RPMI8226 (cell line): ENCODE data around the gene TAP1.

ENCODE experiments used
- DNase-seq: peaks from one replicate; pipeline ENCODE4 v3.0.0-alpha.2; 2015

The TAP1 gene

GRCh38 chr6:32862725-32863124 lies 9.2 kb upstream of the TAP1 start:
- DNase-seq = no peak

- DNase-seq = no peak
These were observed 7.2 kb upstream of the TAP1 start for GRCh38 chr6:32860674-32861073.

- no peak for DNase-seq
These were observed 4.7 kb upstream of the TAP1 start for GRCh38 chr6:32858194-32858593.

GRCh38 chr6:32857156-32857891 lies 3.8 kb upstream of the TAP1 start:
- no peak for DNase-seq

- DNase-seq = no peak
These were observed 2.1 kb upstream of the TAP1 start for GRCh38 chr6:32855467-32856174.

GRCh38 chr6:32854376-32855178 lies 1.1 kb upstream of the TAP1 start:
- DNase-seq = peak; percentile 72

- DNase-seq = peak; percentile 55
These were observed 512 bp downstream of the TAP1 start for GRCh38 chr6:32852844-32853540.

- DNase-seq = no peak
These were observed 1.3 kb downstream of the TAP1 start for GRCh38 chr6:32852018-32852843.

- DNase-seq = no peak
These were observed 2.5 kb downstream of the TAP1 start for GRCh38 chr6:32851025-32851424.

- DNase-seq = no peak
These were observed 4.4 kb downstream of the TAP1 start for GRCh38 chr6:32849126-32849525.

GRCh38 chr6:32847795-32848194 lies 5.7 kb downstream of the TAP1 start:
- no peak for DNase-seq

- DNase-seq = no peak
These were observed 6.5 kb downstream of the TAP1 start for GRCh38 chr6:32847004-32847403.

GRCh38 chr6:32845384-32845884 lies 8.1 kb downstream of the TAP1 start:
- peak; percentile 52 for DNase-seq

GRCh38 chr6:32844839-32845383 lies 8.6 kb downstream of the TAP1 start:
- DNase-seq = peak; percentile 6

- DNase-seq = peak; percentile 98
These were observed 9.3 kb downstream of the TAP1 start, which contains the start of gene PSMB8 for GRCh38 chr6:32843979-32844838. PSMB8 (minus strand) TSS chr6:32844047; CDS start chr6:32843996, 51 bp downstream.

GRCh38 chr6:32843331-32843978 lies 10.0 kb downstream of the TAP1 start:
- peak; percentile 15 for DNase-seq

GRCh38 chr6:32842690-32843089 lies 10.8 kb downstream of the TAP1 start:
- no peak for DNase-seq

- DNase-seq = no peak
These were observed 11.4 kb downstream of the TAP1 start for GRCh38 chr6:32842021-32842650.

- no peak for DNase-seq
These were observed 12.8 kb downstream of the TAP1 start for GRCh38 chr6:32840604-32841246.
